Breast epithelium (tissue), 3 donors: ENCODE results near the gene OVOL1.

Experiments
- CTCF ChIP-seq, 3 donors: fragments of 450-650 bp; IDR thresholded peaks; one replicate each; pipeline ENCODE4 v1.5.1; 2016 to 2017; ENCODE audit warnings: antibody characterized with exemption in 3 of 3, mild to moderate bottlenecking in 3 of 3, moderate library complexity in 3 of 3
- POLR2A ChIP-seq: fragments of 450-650 bp; IDR thresholded peaks from one replicate; pipeline ENCODE4 v1.6.1; 2016; ENCODE audit warnings: antibody characterized with exemption, mild to moderate bottlenecking, moderate library complexity
- POLR2AphosphoS5 ChIP-seq, 3 donors: sonication (generic); formaldehyde crosslinking; IDR thresholded peaks; one replicate each; pipeline ENCODE4 v1.6.1; 2017; ENCODE audit warnings: antibody characterized with exemption in 3 of 3

GRCh38 chr11:65816696-65817095, 29.8 kb downstream of the OVOL1 start:
- no peak for TF ChIP-seq CTCF (IDR thresholded peaks at IDR 0.05)
- TF ChIP-seq POLR2A = no peak
- no peak for TF ChIP-seq POLR2AphosphoS5 (IDR thresholded peaks at IDR 0.05)
